Measurements from ENCODE around the gene TRPM4. TPM values are rescaled to one million over a fixed set of nuclear protein-coding genes. Genes with fewer than 3 reads are reported as not detected.

The TRPM4 gene
- total RNA-seq, 1 donor from 2014 or later, result 58.5 TPM

GRCh38 chr19:49111218-49111998 lies 46.2 kb upstream of the TRPM4 start:
- Mint-ChIP-seq H3K27ac (no peak overlapping the region), H3K27me3 (ENCODE audit: low read depth) (no peaks in the 10 kb centered on the region), H3K4me3 (peak overlapping the region; percentile 2), H3K4me1 (peaks cover 15% of the 10 kb centered on the region), H3K9me3 (no peaks in the 10 kb centered on the region), H3K36me3 (peaks cover 10% of the 10 kb centered on the region)
- TF ChIP-seq CTCF (IDR thresholded peaks at IDR 0.05; ENCODE audit: unreplicated experiment), result no peak
- no peak for DNase-seq (ENCODE audit: low spot score in 2 of 2, unreplicated experiment in 2 of 2)

GRCh38 chr19:49113762-49114629 lies 43.6 kb upstream of the TRPM4 start, which contains the start of gene LIN7B:
Gene LIN7B, plus strand, starts transcription at chr19:49114370. Its CDS starts 35 bp downstream, at chr19:49114405.
- Mint-ChIP-seq H3K27ac (peak within 1 kb of the TSS; percentile 80), H3K4me1 (peaks cover 29% of the 10 kb centered on the region), H3K27me3 (ENCODE audit: low read depth) (no peaks in the 10 kb centered on the region), H3K36me3 (peaks cover under 1% of the 10 kb centered on the region), H3K9me3 (no peaks in the 10 kb centered on the region), H3K4me3 (peak within 1 kb of the TSS; percentile 77)
- TF ChIP-seq CTCF (IDR thresholded peaks at IDR 0.05; ENCODE audit: unreplicated experiment), result no peak
- peak; percentile 66 to 84 for DNase-seq (ENCODE audit: low spot score in 2 of 2, unreplicated experiment in 2 of 2)

GRCh38 chr19:49114630-49115363 lies 42.8 kb upstream of the TRPM4 start:
- H3K27me3 Mint-ChIP-seq (ENCODE audit: low read depth), result peaks cover 1% of the 10 kb centered on the region
- H3K4me1 Mint-ChIP-seq, result peaks cover 29% of the 10 kb centered on the region
- peak in 1 of 2 experiments; percentile 75 for DNase-seq (ENCODE audit: low spot score in 2 of 2, unreplicated experiment in 2 of 2)
- no peaks in the 10 kb centered on the region for H3K36me3 Mint-ChIP-seq
- H3K9me3 Mint-ChIP-seq, result no peaks in the 10 kb centered on the region
- peak overlapping the region; percentile 77 for H3K4me3 Mint-ChIP-seq
- TF ChIP-seq CTCF (IDR thresholded peaks at IDR 0.05; ENCODE audit: unreplicated experiment), result no peak
- H3K27ac Mint-ChIP-seq, result peak overlapping the region; percentile 80

GRCh38 chr19:49116544-49116943 lies 41.0 kb upstream of the TRPM4 start:
- Mint-ChIP-seq H3K27me3 (ENCODE audit: low read depth) (peaks cover 13% of the 10 kb centered on the region), H3K4me3 (peak overlapping the region; percentile 54), H3K4me1 (peaks cover 38% of the 10 kb centered on the region), H3K27ac (peak overlapping the region; percentile 15), H3K36me3 (no peaks in the 10 kb centered on the region), H3K9me3 (no peaks in the 10 kb centered on the region)
- no peak for TF ChIP-seq CTCF (IDR thresholded peaks at IDR 0.05; ENCODE audit: unreplicated experiment)
- no peak for DNase-seq (ENCODE audit: low spot score in 2 of 2, unreplicated experiment in 2 of 2)
